Naive B cell (primary cell): Measurements from ENCODE around the gene TFRC. TPM values are rescaled to one million over a fixed set of nuclear protein-coding genes. Genes with fewer than 3 reads are reported as not detected.
A peak's percentile ranks its signal among the peaks of the same experiment; 100 is the strongest.
"Not testable (repeated sequence)": the region's sequence is repeated elsewhere in the genome, so short reads cannot be mapped to it uniquely, and the experiment has no call there.

ENCODE experiments used
- ATAC-seq, 2 donors: fragments of 150-1000 bp; cut with Tn5 transposase; 2 replicates each; pipeline ENCODE4 v1.10.0; 2021; ENCODE audit warnings: low read depth in 2 of 2, mild to moderate bottlenecking in 2 of 2, moderate library complexity in 2 of 2
- DNase-seq: peaks from one replicate; pipeline ENCODE4 v3.0.0; 2022
- H3K27ac Mint-ChIP-seq, 6 donors: one replicate each; pipeline ENCODE4 v1.8.0; 2020 to 2022; ENCODE audit warnings: mild to moderate bottlenecking in 6 of 6, mixed read lengths in 6 of 6, moderate library complexity in 5 of 6, inconsistent platforms in 2 of 6
- H3K27me3 Mint-ChIP-seq, 3 donors: one replicate each; pipeline ENCODE4 v1.8.0; 2021 to 2022; ENCODE audit warnings: mixed read lengths in 3 of 3, mild to moderate bottlenecking in 1 of 3
- H3K36me3 Mint-ChIP-seq, 2 donors: one replicate each; pipeline ENCODE4 v1.8.0; 2020 to 2022; ENCODE audit warnings: mixed read lengths in 2 of 2, inconsistent platforms in 1 of 2, mild to moderate bottlenecking in 1 of 2
- H3K4me1 Mint-ChIP-seq, 3 donors: one replicate each; pipeline ENCODE4 v1.8.0; 2020 to 2022; ENCODE audit warnings: mixed read lengths in 3 of 3, inconsistent platforms in 1 of 3, mild to moderate bottlenecking in 1 of 3, moderate library complexity in 1 of 3
- H3K4me3 Mint-ChIP-seq, 8 donors: one replicate each; pipeline ENCODE4 v1.8.0; 2020 to 2022; ENCODE audit warnings: mild to moderate bottlenecking in 8 of 8, mixed read lengths in 8 of 8, moderate library complexity in 8 of 8, inconsistent platforms in 2 of 8
- H3K9me3 Mint-ChIP-seq, 7 donors: one replicate each; pipeline ENCODE4 v1.8.0; 2020 to 2022; ENCODE audit warnings: mixed read lengths in 7 of 7, mild to moderate bottlenecking in 5 of 7, inconsistent platforms in 2 of 7, moderate library complexity in 1 of 7
- polyA plus RNA-seq, 6 donors: library from polyadenylated mRNA; unstranded; fragments of 300-500 nt; fragmentation: Illumina TruSeq; gene quantifications; one replicate each; pipeline ENCODE4 v1.2.3, GENCODE V29; 2021; ENCODE audit warnings: low read depth in 6 of 6

Gene TFRC
- polyA plus RNA-seq, 6 donors from 2014 or later, result 15.0 to 33.8 (median 25.4) TPM

GRCh38 chr3:196104707-196105106 is 22.8 kb upstream of the TFRC start:
- not testable (repeated sequence) for H3K9me3 Mint-ChIP-seq, H3K4me3 Mint-ChIP-seq, H3K27me3 Mint-ChIP-seq, DNase-seq, H3K4me1 Mint-ChIP-seq, H3K27ac Mint-ChIP-seq, H3K36me3 Mint-ChIP-seq, ATAC-seq

- H3K36me3 Mint-ChIP-seq, DNase-seq, H3K27me3 Mint-ChIP-seq, H3K9me3 Mint-ChIP-seq, ATAC-seq: not testable (repeated sequence)
- Mint-ChIP-seq H3K4me3 (peak overlapping the region in 3 of 8 donors; percentile 4 to 67 (median 19)), H3K27ac (peak overlapping the region in 4 of 6 donors; percentile 36 to 95 (median 86)), H3K4me1 (peaks cover 29 to 40% (median 37%) of the 10 kb centered on the region in 3 donors)
Observed at GRCh38 chr3:196098365-196098980, 16.6 kb upstream of the TFRC start.

- DNase-seq, result no peak
- H3K4me3 Mint-ChIP-seq, result peak overlapping the region in 6 of 8 donors; percentile 22 to 89 (median 76)
Observed at GRCh38 chr3:196097373-196098154, 15.7 kb upstream of the TFRC start.

GRCh38 chr3:196096382-196096953 is 14.6 kb upstream of the TFRC start:
- Mint-ChIP-seq H3K27me3 (no peaks in the 10 kb centered on the region), H3K4me3 (peak overlapping the region; percentile 4 to 89 (median 74)), H3K4me1 (peaks cover 33 to 43% (median 42%) of the 10 kb centered on the region in 3 donors), H3K27ac (peak overlapping the region; percentile 84 to 95 (median 90)), H3K36me3 (no peaks in the 10 kb centered on the region), H3K9me3 (no peaks in the 10 kb centered on the region)
- ATAC-seq (peak; percentile 75 to 78), DNase-seq (peak; percentile 38)

More at GRCh38 chr3:196097373-196098154, 15.7 kb upstream of the TFRC start:
- Mint-ChIP-seq H3K36me3 (no peaks in the 10 kb centered on the region), H3K27ac (peak overlapping the region; percentile 84 to 95 (median 90)), H3K9me3 (no peaks in the 10 kb centered on the region), H3K4me1 (peaks cover 33 to 43% (median 42%) of the 10 kb centered on the region in 3 donors), H3K27me3 (no peaks in the 10 kb centered on the region)
- no peak for ATAC-seq

- no peaks in the 10 kb centered on the region for H3K36me3 Mint-ChIP-seq
- DNase-seq (no peak), ATAC-seq (no peak)
- no peak overlapping the region for H3K4me3 Mint-ChIP-seq
- H3K27me3 Mint-ChIP-seq, result no peaks in the 10 kb centered on the region
- H3K27ac Mint-ChIP-seq, result peak overlapping the region in 3 of 6 donors; percentile 22 to 64 (median 30)
- H3K4me1 Mint-ChIP-seq, result peaks cover 18 to 32% (median 32%) of the 10 kb centered on the region in 3 donors
- H3K9me3 Mint-ChIP-seq, result no peaks in the 10 kb centered on the region
Observed at GRCh38 chr3:196093317-196094111, 11.6 kb upstream of the TFRC start.

- Mint-ChIP-seq H3K36me3 (no peaks in the 10 kb centered on the region), H3K27me3 (no peaks in the 10 kb centered on the region), H3K4me1 (peaks cover 4 to 7% (median 6%) of the 10 kb centered on the region in 3 donors), H3K27ac (no peak overlapping the region), H3K4me3 (no peak overlapping the region), H3K9me3 (no peaks in the 10 kb centered on the region)
- no peak for ATAC-seq
- no peak for DNase-seq
Observed at GRCh38 chr3:196087906-196088305, 6.0 kb upstream of the TFRC start.

GRCh38 chr3:196082619-196082971 is 705 bp upstream of the TFRC start:
- ATAC-seq, result peak in 1 of 2 donors; percentile 1
- no peak for DNase-seq
- Mint-ChIP-seq H3K36me3 (no peaks in the 10 kb centered on the region), H3K9me3 (no peaks in the 10 kb centered on the region), H3K27ac (peak overlapping the region; percentile 94 to 99 (median 96)), H3K4me1 (peaks cover 26 to 39% (median 28%) of the 10 kb centered on the region in 3 donors), H3K4me3 (peak overlapping the region; percentile 89 to 99 (median 96)), H3K27me3 (no peaks in the 10 kb centered on the region)

GRCh38 chr3:196081002-196081833 is 672 bp downstream of the TFRC start:
- peak overlapping the region; percentile 89 to 99 (median 96) for H3K4me3 Mint-ChIP-seq
- DNase-seq (peak; percentile 48), ATAC-seq (peak; percentile 41 to 42)
- H3K36me3 Mint-ChIP-seq, result peaks cover 5 to 7% of the 10 kb centered on the region in 2 donors
- no peaks in the 10 kb centered on the region for H3K9me3 Mint-ChIP-seq
- H3K27ac Mint-ChIP-seq, result peak overlapping the region; percentile 95 to 99 (median 97)
- no peaks in the 10 kb centered on the region for H3K27me3 Mint-ChIP-seq
- peaks cover 26 to 39% (median 31%) of the 10 kb centered on the region in 3 donors for H3K4me1 Mint-ChIP-seq

- not testable (repeated sequence) for H3K36me3 Mint-ChIP-seq, DNase-seq, H3K9me3 Mint-ChIP-seq, ATAC-seq, H3K27me3 Mint-ChIP-seq
- H3K4me3 Mint-ChIP-seq, result peak overlapping the region; percentile 89 to 99 (median 96)
- peak overlapping the region in 4 of 6 donors; percentile 72 to 99 (median 96) for H3K27ac Mint-ChIP-seq
- peaks cover 22 to 33% (median 27%) of the 10 kb centered on the region in 3 donors for H3K4me1 Mint-ChIP-seq
Observed at GRCh38 chr3:196080101-196080846, 1.6 kb downstream of the TFRC start.

GRCh38 chr3:196079682-196080081 is 2.2 kb downstream of the TFRC start:
- Mint-ChIP-seq H3K27me3 (no peaks in the 10 kb centered on the region), H3K27ac (peak overlapping the region in 3 of 6 donors; percentile 8 to 99 (median 96)), H3K36me3 (peaks cover 5 to 7% of the 10 kb centered on the region in 2 donors), H3K4me3 (peak overlapping the region in 7 of 8 donors; percentile 89 to 99 (median 95)), H3K9me3 (no peaks in the 10 kb centered on the region), H3K4me1 (peaks cover 21 to 33% (median 27%) of the 10 kb centered on the region in 3 donors)
- no peak for DNase-seq
- no peak for ATAC-seq

GRCh38 chr3:196075013-196075412 is 6.9 kb downstream of the TFRC start:
- DNase-seq (no peak), ATAC-seq (no peak)
- Mint-ChIP-seq H3K4me1 (peaks cover 15 to 21% (median 20%) of the 10 kb centered on the region in 3 donors), H3K4me3 (no peak overlapping the region), H3K27me3 (no peaks in the 10 kb centered on the region), H3K36me3 (peaks cover 15 to 20% of the 10 kb centered on the region in 2 donors), H3K27ac (peak overlapping the region in 2 of 6 donors; percentile 34 to 57), H3K9me3 (no peaks in the 10 kb centered on the region)
